Lower lobe of right lung (tissue), 2 donors: ENCODE results near the gene LONRF3. TPM values are rescaled to one million over a fixed set of nuclear protein-coding genes. Genes with fewer than 3 reads are reported as not detected.
A peak's percentile ranks its signal among the peaks of the same experiment; 100 is the strongest.

Experiments
- ATAC-seq, 2 donors: fragments of 200-7000 bp; cut with Tn5 transposase; one replicate each; pipeline ENCODE4 v1.9.1; 2020 to 2022; ENCODE audit warnings: mild to moderate bottlenecking in 2 of 2, moderate library complexity in 2 of 2
- DNase-seq: peaks from one replicate; pipeline ENCODE4 v3.0.0-alpha.2; 2020
- H3K27ac ChIP-seq: fragments of 200-600 bp; one replicate; pipeline ENCODE4 v1.8.0; 2022
- H3K27me3 ChIP-seq: fragments of 200-600 bp; one replicate; pipeline ENCODE4 v1.8.0; 2022; ENCODE audit warnings: low read depth
- H3K36me3 ChIP-seq: fragments of 200-600 bp; one replicate; pipeline ENCODE4 v1.8.0; 2022; ENCODE audit warnings: mild to moderate bottlenecking
- H3K4me1 ChIP-seq: fragments of 200-600 bp; one replicate; pipeline ENCODE4 v1.8.0; 2022
- H3K4me3 ChIP-seq: fragments of 200-600 bp; one replicate; pipeline ENCODE4 v1.8.0; 2022; ENCODE audit warnings: mild to moderate bottlenecking
- H3K9me3 ChIP-seq: fragments of 200-600 bp; one replicate; pipeline ENCODE4 v1.8.0; 2022
- intact Hi-C: fragments of 100-400 bp; cut with DNase I; formaldehyde crosslinking; loops from one replicate; pipeline ENCODE4 v1.11.0; 2022
- long read RNA-seq: library from polyadenylated mRNA; unstranded; transcript quantifications from one replicate; pipeline ENCODE4 v2.0.0, GENCODE V29; 2021
- total RNA-seq: library from RNA; stranded (reverse); fragmentation: NEBNext Ultra II Directional; extraction: Animal tissue kit (Norgen Biotek cat#: 25700); gene quantifications from one replicate; pipeline ENCODE4 v1.2.1, GENCODE V29; 2021
- TF ChIP-seq, protein P1 (sequence below): fragments of 200-600 bp; IDR thresholded peaks from one replicate; pipeline ENCODE4 v1.8.0; 2022; ENCODE audit warnings: antibody characterized with exemption, mild to moderate bottlenecking
- donor health status: DM: no; HTN: yes; CAD: no; lungs with severe emphysema.

LONRF3 gene
- 27.6 TPM for total RNA-seq
- long read RNA-seq, partial matches to known transcripts: 3 of 13 reads
- long read RNA-seq, other reads (novel, unspliced or antisense): 4 of 13 reads

DNA sequence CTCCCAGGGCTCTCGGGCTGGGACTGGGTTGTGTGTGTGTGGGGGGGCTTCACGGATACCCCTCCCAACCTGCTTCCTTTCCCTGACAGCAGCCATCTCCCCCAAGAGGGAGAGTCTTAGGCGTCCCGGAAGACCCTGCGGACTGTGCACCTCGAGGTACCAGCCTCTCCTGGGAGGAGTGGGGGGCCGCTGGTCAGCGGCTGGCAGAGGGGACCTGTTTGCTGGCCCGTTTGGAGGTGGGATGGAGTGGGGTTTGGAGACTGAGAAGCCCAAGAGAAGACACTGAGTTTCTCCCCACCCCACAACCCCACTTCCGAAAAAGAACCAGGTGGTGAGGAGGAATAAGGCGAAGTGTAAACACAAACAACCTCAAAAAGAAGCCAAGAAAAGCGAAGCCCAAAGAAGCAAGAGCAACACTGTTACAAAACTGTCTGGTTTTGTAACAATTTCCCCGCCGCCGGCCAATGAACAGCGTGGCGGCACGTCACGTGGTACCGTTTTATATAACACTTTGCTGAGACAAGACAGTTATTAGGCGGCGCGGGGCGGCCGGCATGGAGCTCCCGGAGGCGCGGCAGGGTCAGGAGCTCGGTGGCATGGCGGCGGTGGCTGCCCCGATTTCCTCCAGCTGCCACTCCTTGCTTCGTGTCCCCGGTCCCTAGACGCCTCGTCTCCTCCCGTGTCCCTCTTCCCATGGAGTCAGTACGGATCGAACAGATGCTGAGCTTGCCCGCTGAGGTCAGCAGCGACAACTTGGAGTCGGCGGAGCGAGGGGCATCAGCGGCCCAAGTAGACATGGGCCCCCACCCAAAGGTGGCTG lies at the start of gene LONRF3:
Gene LONRF3, plus strand, starts transcription at position 531 of the 820 bp plus-strand sequence. Its CDS starts 163 bp downstream, at position 694.
- ATAC-seq: peak; percentile 73 to 74
- peaks cover 7% of the 10 kb centered on the region for H3K4me1 ChIP-seq
- TF ChIP-seq, protein P1, sequence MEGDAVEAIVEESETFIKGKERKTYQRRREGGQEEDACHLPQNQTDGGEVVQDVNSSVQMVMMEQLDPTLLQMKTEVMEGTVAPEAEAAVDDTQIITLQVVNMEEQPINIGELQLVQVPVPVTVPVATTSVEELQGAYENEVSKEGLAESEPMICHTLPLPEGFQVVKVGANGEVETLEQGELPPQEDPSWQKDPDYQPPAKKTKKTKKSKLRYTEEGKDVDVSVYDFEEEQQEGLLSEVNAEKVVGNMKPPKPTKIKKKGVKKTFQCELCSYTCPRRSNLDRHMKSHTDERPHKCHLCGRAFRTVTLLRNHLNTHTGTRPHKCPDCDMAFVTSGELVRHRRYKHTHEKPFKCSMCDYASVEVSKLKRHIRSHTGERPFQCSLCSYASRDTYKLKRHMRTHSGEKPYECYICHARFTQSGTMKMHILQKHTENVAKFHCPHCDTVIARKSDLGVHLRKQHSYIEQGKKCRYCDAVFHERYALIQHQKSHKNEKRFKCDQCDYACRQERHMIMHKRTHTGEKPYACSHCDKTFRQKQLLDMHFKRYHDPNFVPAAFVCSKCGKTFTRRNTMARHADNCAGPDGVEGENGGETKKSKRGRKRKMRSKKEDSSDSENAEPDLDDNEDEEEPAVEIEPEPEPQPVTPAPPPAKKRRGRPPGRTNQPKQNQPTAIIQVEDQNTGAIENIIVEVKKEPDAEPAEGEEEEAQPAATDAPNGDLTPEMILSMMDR: no peak
- H3K27me3 ChIP-seq: peaks cover 9% of the 10 kb centered on the region
- DNase-seq: peak; percentile 88
- H3K27ac ChIP-seq: peak within 1 kb of the TSS; percentile 87
- H3K9me3 ChIP-seq: no peaks in the 10 kb centered on the region
- intact Hi-C loops: no loop called here
- no peaks in the 10 kb centered on the region for H3K36me3 ChIP-seq
- peak within 1 kb of the TSS; percentile 66 for H3K4me3 ChIP-seq

DNA sequence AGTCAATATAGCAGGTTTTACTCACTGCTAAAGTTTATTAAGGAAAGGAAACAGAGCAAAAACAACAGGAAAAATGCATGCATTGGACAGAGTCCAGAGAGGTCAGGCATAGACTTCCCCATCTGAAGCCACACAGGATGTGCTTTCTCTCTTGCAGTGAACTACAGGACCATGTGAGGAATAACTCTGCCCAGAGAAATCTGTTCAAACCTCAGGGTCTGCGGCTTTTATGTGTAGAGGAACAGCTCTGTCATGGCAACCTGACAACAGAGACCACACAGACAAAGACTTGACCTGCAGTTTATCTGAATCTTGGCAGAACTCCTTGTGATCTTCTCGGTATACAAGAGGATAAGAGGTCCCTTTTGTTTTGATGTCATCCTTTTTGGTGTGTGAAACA lies 46.3 kb upstream of the LONRF3 start:
- no peaks in the 10 kb centered on the region for H3K36me3 ChIP-seq
- no peaks in the 10 kb centered on the region for H3K27me3 ChIP-seq
- ATAC-seq (no peak), DNase-seq (no peak)
- no peak overlapping the region for H3K4me3 ChIP-seq
- no peaks in the 10 kb centered on the region for H3K9me3 ChIP-seq
- intact Hi-C loops: no loop called here
- no peak overlapping the region for H3K27ac ChIP-seq
- H3K4me1 ChIP-seq: no peaks in the 10 kb centered on the region
- TF ChIP-seq, protein P1: no peak

DNA sequence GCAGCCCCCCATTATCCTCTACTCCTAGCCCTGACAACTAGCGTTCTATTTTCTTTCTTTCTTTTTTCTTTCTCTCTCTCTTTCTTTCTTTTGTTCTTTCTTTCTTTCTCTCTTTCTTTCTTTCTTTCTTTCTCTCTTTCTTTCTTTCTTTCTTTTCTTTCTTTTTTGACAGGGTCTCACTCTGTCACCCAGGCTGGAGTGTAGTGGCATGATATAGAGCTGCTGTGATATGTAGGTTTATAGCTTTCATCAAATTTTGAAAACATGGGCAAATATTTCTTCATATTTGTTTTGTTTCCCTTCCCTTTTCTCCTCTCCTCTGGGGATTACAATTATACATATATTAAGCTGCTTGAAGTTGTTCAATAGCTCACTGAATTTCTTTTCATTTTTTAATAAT lies 39.1 kb upstream of the LONRF3 start:
- TF ChIP-seq, protein P1: no peak
- no peaks in the 10 kb centered on the region for H3K27me3 ChIP-seq
- ATAC-seq (no peak), DNase-seq (no peak)
- no peak overlapping the region for H3K4me3 ChIP-seq
- no peak overlapping the region for H3K27ac ChIP-seq
- intact Hi-C loops: no loop called here
- no peaks in the 10 kb centered on the region for H3K4me1 ChIP-seq
- H3K36me3 ChIP-seq: no peaks in the 10 kb centered on the region
- H3K9me3 ChIP-seq: no peaks in the 10 kb centered on the region

DNA sequence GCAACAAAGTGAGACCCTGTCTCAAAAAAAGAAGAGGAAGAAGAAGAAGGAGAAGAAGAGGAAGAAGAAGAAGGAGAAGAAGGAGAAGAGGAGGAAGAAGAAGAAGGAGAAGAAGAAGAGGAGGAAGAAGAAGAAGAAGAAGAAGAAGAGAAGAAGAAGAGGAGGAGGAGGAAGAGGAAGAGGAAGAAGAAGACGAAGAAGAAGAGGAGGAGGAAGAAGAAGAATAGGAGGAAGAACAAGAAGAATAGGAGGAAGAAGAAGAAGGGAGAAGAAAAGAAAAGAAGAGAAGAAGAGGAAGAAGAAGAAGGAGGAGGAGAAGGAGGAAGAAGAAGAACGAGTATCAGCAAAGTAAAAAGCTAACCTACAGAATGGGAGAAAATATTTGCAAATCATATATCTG lies 33.3 kb upstream of the LONRF3 start:
- Histone ChIP-seq H3K4me3 (no peak overlapping the region), H3K36me3 (no peaks in the 10 kb centered on the region), H3K4me1 (no peaks in the 10 kb centered on the region), H3K9me3 (no peaks in the 10 kb centered on the region), H3K27me3 (no peaks in the 10 kb centered on the region), H3K27ac (no peak overlapping the region)
- DNase-seq (no peak), ATAC-seq (no peak)
- TF ChIP-seq, protein P1: no peak
- intact Hi-C loops: no loop called here

DNA sequence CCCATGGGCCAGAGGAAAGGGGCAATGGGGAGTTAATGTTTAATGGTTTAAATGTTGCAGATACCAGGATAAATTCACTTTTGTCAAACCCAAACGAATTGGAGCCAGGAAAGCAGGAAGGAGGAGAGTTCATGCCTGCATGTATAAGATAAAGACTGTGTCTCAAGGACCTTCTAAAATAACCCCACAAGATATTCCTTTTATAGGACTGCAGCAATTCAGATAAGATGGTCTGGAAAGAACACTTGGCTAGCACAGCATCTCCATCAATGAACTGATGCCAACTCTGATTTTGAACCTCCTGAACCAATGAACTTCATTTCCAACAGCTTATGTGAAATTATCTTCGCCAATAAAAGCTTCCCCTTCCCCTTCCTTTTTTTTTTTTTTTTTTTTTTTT lies 31.3 kb upstream of the LONRF3 start:
- ATAC-seq (no peak), DNase-seq (no peak)
- H3K27me3 ChIP-seq: no peaks in the 10 kb centered on the region
- no peak overlapping the region for H3K4me3 ChIP-seq
- no peak overlapping the region for H3K27ac ChIP-seq
- no peaks in the 10 kb centered on the region for H3K9me3 ChIP-seq
- H3K4me1 ChIP-seq: no peaks in the 10 kb centered on the region
- no peaks in the 10 kb centered on the region for H3K36me3 ChIP-seq
- TF ChIP-seq, protein P1: no peak
- intact Hi-C loops: no loop called here
